PC-3 (cell line): Measurements from ENCODE around the gene SRPRA.

ENCODE experiments used
- EZH2 ChIP-seq: fragments of 300-600 bp; sonication (generic); IDR thresholded peaks from one replicate; pipeline ENCODE4 v1.6.1; 2017; ENCODE audit warnings: antibody characterized with exemption, mild to moderate bottlenecking, low read length; ENCODE audit not compliant: unreplicated experiment
- EZH2phosphoT487 ChIP-seq: fragments of 300-600 bp; sonication (generic); IDR thresholded peaks from 2 replicates; pipeline ENCODE4 v1.6.1; 2018; ENCODE audit warnings: mild to moderate bottlenecking, antibody characterized with exemption, low read length, borderline replicate concordance
- TF ChIP-seq, protein P1 (sequence below): fragments of 300-600 bp; sonication (generic); conservative IDR thresholded peaks from 2 replicates; pipeline ENCODE4 v1.5.1; 2017; ENCODE audit warnings: antibody characterized with exemption, low read depth, mild to moderate bottlenecking, low read length

DNA sequence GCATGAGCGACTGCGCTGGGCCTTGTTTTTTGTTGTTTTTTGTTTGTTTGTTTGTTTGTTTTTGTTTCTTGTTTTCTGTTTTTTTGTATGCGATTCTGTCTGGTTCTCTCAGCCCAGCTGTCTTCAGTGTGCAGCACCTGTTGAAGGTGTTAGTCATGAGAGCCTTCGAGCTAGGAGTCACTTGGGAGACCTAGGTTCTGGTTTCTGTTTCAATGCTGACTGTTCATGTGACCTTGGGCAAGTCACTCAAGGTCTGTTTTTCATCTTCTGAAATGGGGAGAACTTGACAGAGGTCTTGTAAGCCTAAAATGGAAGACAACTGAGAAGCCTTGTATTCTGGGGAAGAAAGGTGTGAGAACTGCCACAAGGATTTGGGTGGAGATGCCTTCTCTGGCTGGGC is 37.0 kb upstream of the SRPRA start:
- TF ChIP-seq, protein P1, sequence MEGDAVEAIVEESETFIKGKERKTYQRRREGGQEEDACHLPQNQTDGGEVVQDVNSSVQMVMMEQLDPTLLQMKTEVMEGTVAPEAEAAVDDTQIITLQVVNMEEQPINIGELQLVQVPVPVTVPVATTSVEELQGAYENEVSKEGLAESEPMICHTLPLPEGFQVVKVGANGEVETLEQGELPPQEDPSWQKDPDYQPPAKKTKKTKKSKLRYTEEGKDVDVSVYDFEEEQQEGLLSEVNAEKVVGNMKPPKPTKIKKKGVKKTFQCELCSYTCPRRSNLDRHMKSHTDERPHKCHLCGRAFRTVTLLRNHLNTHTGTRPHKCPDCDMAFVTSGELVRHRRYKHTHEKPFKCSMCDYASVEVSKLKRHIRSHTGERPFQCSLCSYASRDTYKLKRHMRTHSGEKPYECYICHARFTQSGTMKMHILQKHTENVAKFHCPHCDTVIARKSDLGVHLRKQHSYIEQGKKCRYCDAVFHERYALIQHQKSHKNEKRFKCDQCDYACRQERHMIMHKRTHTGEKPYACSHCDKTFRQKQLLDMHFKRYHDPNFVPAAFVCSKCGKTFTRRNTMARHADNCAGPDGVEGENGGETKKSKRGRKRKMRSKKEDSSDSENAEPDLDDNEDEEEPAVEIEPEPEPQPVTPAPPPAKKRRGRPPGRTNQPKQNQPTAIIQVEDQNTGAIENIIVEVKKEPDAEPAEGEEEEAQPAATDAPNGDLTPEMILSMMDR, result no peak
- TF ChIP-seq EZH2 (no peak), EZH2phosphoT487 (no peak)
